ENCODE results near the gene DDN.

DDN gene

GRCh38 chr12:49013428-49013827, 14.3 kb upstream of the DDN start:
- DNase-seq (ENCODE audit: low read depth in 3 of 3) = no peak

GRCh38 chr12:49012739-49013138, 13.6 kb upstream of the DDN start:
- no peak for DNase-seq (ENCODE audit: low read depth in 3 of 3)

GRCh38 chr12:49010092-49010668, 11.0 kb upstream of the DDN start:
- DNase-seq (ENCODE audit: low read depth in 3 of 3) = no peak

DNA sequence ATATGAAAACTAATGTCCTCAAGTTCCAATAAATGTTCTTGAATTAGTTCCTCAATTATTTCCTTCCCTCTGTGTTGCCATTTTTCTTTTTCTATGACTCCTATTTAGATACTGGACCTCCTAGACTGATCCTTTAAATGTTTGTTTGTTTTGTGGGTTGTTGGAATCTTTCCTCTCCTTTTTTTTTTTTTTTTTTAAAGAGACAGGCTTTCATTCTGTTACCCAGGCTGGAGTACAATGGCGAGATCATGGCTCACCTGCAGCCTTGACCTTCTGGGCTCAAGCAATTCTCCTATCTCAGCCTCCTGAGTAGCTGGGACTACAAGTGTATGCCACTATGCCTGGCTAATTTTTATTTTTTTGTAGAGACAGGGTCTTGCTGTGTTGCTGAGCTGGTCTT, 9.8 kb upstream of the DDN start:
- DNase-seq (ENCODE audit: low read depth in 3 of 3) = no peak

DNA sequence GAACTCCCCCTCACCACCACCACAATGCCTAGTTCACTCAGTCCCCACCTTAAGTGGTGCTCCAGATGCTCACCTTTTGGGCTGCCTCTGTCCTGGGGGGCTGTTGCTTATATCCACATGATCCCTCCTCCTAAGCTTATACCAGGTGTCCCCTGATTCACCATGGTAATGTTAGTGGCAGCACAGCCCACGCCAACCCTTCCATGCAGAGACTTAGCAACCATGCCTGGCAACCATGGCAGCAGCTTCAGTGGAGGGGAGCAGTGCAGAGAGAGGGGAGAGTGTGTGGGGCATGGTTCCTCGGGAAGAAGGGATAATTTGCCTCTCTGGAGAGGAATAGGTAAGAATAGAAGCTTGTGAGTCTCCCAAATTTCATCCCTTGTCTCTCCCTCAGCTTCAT, 1.2 kb upstream of the DDN start:
- DNase-seq (ENCODE audit: low read depth in 3 of 3) = no peak

DNA sequence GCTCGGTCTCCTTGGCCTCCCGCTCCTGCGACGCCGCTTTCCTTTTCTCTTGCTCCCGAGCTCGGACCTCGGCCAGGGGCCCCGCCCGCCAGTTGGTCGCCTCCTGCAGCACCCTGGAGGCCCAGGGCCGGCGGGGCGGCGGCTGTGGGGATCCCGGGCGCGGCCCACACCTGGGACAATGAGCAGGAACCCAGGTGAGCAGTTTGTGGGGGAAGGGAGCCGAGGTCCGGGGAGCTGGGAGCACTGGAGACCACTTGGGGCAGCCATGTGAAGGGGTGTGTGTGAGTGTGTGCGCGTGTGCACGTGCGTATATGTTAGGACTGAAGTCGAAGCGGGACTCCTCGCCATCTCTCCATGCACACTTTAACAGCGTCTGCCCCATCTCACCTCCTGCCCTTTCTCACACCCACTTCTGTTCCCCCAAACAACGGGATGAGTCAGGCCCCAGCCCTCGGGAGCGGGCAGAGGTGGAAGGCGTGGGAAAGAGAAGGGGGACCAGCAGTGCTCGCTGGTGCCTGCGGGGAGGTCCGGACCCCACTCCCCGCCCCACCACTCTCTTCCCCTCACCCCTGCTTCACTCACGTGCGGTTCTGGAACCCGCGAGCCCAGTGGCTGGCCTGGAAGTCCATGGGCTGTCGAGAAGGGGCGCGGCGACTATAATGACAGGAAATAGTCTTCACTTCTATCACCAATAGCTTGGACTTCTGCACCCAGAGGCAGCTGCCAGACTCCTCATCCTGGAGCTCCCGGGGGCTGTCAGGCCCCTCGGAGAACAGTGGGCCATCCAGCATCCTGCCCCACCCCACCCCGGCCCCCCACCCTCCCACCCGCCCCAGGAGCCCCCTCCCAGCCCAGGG, 450 bp downstream of the DDN start:
- no peak for DNase-seq (ENCODE audit: low read depth in 3 of 3)

GRCh38 chr12:48997719-48998496, 1.3 kb downstream of the DDN start:
- DNase-seq (ENCODE audit: low read depth in 3 of 3) = no peak

GRCh38 chr12:48996794-48997718, 2.1 kb downstream of the DDN start:
- DNase-seq (ENCODE audit: low read depth in 3 of 3) = peak in 1 of 3 experiments; percentile 43

- no peak for DNase-seq (ENCODE audit: low read depth in 3 of 3)
These were observed 3.9 kb downstream of the DDN start for GRCh38 chr12:48995086-48995879.

- no peak for DNase-seq (ENCODE audit: low read depth in 3 of 3)
These were observed 4.7 kb downstream of the DDN start for GRCh38 chr12:48994224-48995085.

DNA sequence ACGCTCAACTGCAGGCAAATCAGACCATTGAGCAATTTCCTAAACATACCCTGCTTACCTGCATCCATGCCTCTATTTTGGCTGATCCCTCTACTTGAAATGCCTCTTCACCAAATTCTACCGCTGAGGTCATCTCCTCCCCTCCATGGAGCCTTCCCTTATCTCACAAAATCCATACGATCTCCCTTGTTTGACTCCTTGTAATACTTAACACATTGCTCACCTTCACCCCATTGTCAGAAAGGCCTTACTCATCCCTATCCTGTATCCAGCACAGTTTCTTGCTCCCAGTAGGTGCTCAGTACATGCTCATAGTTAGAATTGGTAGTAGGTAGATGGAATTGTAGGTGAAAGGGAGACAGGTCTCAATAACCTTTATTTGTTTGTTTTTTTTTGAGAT, 5.4 kb downstream of the DDN start:
- DNase-seq (ENCODE audit: low read depth in 3 of 3) = no peak

DNA sequence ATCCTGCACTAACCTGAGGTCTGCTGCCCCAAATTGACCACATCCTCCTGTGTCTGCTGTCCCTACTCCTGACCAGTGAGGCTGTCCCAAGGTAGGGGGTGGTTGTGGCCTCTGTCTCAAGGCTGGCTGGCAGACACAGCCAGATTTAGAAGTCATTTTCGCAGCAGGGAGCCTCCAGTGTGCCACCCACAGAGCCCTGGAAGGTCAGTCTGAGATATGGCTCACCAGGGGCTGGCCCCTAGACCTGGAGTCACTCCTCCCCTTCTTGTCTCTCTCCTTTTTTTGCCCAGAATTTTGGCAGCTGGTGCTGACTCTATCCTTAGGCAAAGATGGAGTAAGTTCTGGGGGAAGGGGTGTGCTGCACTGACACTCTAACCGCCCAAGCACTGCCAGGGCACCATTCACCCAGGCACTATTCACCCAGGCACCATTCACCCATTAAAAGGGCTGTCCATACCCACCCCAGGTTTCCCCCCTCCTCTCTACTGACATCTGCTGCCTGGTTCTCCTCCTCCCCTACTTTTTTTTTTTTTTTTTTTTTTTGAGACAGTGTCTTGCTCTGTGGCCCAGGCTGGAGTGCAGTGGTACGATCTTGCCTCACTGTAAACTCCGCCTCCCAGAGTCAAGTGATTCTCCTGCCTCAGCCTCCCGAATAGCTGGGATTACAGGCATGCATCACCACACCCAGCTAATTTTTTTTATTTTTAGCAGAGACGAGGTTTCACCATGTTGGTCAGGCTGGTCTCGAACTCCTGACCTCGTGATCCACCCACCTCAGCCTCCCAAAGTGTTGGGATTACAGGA, 7.7 kb downstream of the DDN start:
- no peak for DNase-seq (ENCODE audit: low read depth in 3 of 3)

DNA sequence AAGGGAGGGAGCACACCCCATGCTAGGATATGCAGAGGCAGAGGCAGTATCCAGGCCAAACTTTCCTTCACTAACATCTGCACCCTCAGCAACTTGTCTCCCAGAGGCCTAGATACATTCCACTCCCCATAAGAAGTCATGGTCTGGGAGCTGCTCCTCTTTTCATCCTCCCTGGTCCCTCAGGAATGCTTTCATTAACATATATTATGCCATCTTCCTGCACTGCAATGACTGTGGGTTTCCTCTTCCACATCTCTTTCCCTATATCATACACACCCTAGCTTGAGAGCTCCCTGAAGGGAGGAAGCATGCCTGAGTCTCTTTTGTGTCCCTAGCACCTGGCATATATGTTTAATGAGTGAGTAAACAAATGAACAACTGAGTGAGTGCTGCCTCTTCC, 8.6 kb downstream of the DDN start:
- no peak for DNase-seq (ENCODE audit: low read depth in 3 of 3)

DNA sequence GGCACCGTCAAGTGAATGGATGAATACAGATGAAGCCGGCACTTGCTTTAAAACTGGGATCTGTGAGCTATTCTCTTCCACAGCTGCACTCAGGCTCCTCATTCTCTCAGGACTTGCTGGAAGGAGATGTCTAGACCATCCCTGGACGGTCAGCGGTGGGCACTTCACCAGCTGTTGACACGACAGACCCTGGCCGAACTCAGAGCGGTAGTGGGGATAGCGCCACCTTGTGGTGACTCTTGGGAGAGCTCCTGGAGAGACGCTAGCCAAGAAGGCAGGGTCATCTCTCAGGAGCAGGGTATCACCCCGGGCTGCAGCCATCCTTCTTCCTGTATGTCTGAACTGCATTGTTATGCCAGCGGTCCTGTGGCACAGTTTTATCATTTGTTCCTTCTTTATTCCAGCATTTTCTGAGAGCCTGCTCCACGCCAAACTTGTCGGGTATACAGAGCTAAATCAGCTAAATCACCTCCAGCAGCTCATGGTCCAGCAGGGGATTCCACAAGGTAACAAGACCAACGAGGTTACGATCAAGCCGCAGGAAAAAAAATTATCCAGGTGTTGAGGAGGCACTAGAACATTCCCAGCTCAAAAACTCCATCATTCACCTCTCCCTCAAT, 11.0 kb downstream of the DDN start:
- DNase-seq (ENCODE audit: low read depth in 3 of 3) = peak in 2 of 3 experiments; percentile 46 to 52

DNA sequence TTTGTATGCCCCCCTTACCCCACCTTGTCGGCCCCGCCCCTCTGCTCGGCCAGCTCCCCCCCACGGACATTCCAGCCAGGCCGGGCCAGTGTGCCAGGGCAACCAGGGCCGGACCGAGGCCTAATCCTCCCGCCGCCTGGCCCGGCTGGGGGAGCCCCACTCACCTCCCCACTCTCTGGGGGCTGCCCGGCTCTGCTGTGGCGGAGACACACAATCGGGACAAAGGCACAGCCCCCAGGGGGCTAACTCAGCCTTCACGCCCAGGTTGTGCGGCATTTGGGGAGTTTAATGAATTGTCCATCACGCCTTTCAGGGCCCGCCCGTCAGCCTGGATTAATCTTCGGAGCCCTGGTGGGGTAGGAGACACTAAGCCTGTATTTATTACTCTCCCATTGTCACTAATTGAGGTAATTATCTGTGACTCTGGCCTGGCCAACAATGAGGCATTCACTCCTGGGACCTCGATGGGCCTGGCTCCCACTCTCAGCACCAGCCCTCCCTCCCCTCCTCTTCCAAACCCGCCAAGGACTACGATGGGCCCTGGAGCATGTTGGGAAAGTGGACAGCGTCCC, 12.4 kb downstream of the DDN start:
- no peak for DNase-seq (ENCODE audit: low read depth in 3 of 3)

DNA sequence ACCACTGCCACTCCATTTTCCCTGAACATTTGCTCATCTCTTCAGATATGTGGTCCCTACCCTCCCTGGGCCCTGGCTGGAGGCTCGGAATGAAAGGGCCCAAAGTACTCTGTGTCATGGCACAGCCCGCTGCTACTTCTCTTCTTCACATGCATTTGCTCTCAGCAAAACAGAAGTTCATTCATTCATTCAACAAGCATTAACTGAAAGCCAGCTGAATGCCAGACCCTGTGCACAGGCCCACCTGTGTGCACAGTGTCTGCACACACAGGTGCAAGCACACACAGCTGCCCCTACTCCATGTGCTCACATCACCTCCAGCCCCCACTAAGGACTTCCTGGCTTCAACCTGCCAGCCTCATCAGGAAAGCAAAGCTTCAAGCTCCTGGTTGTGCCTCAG, 13.3 kb downstream of the DDN start:
- DNase-seq (ENCODE audit: low read depth in 3 of 3) = no peak

GRCh38 chr12:48985475-48985897, 13.7 kb downstream of the DDN start:
- DNase-seq (ENCODE audit: low read depth in 3 of 3) = no peak

- no peak for DNase-seq (ENCODE audit: low read depth in 3 of 3)
These were observed 16.6 kb downstream of the DDN start for GRCh38 chr12:48982397-48983080.

Data from stimulated activated CD4-positive, alpha-beta T cell treated with anti-CD3 and anti-CD28 coated beads, TNF-alpha, amount 100 ng/mL, for 4 hours (primary cell).